HUES48 (cell line): ENCODE measurements around the gene TLCD4.
"Not testable (repeated sequence)": the region's sequence is repeated elsewhere in the genome, so short reads cannot be mapped to it uniquely, and the experiment has no call there.

Source experiments
- H3K27ac ChIP-seq: one replicate; pipeline ENCODE4 v1.7.0; 2013; ENCODE audit warnings: low read depth, low read length, inconsistent platforms
- H3K27me3 ChIP-seq: 2 replicates; pipeline ENCODE4 v1.6.1; 2013; ENCODE audit warnings: mild to moderate bottlenecking, low read length; ENCODE audit not compliant: control insufficient read depth, insufficient read depth
- H3K36me3 ChIP-seq: 2 replicates; pipeline ENCODE4 v1.6.1; 2013; ENCODE audit warnings: low read length; ENCODE audit not compliant: control insufficient read depth, insufficient read depth
- H3K4me1 ChIP-seq: 2 replicates; pipeline ENCODE4 v1.6.1; 2013; ENCODE audit warnings: mild to moderate bottlenecking, low read length; ENCODE audit not compliant: control insufficient read depth, insufficient read depth
- H3K4me3 ChIP-seq: 2 replicates; pipeline ENCODE4 v1.5.1; 2013; ENCODE audit warnings: mild to moderate bottlenecking, low read depth, low read length
- H3K9ac ChIP-seq: 2 replicates; pipeline ENCODE4 v1.6.1; 2013; ENCODE audit warnings: mild to moderate bottlenecking, low read depth, low read length, moderate library complexity
- H3K9me3 ChIP-seq: 2 replicates; pipeline ENCODE4 v1.6.1; 2013; ENCODE audit warnings: low read length; ENCODE audit not compliant: control insufficient read depth, insufficient read depth

The TLCD4 gene

DNA sequence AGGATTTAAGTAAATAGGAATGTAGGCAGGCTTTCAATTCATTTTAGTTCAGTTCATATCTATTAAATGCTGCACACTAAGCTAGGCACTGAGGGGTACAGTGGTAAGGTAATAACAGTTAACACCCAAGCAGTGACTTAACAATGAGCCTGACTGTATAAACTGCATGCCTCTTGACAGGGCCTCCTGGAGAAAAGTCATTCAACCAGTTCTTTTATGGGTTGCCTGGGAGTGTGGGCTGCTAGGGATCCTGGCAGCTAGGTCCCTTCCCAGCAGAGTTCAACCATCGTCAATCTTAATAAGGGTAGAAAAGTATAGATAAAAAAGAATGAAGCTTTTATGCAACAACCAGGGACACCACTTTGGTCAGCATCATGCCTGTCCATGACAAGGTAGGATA is 36.3 kb upstream of the TLCD4 start:
- H3K27me3 ChIP-seq, result no peaks in the 10 kb centered on the region
- no peak overlapping the region for H3K27ac ChIP-seq
- H3K9me3 ChIP-seq, result no peaks in the 10 kb centered on the region
- no peaks in the 10 kb centered on the region for H3K36me3 ChIP-seq
- no peak overlapping the region for H3K9ac ChIP-seq
- peaks cover 21% of the 10 kb centered on the region for H3K4me1 ChIP-seq
- H3K4me3 ChIP-seq, result no peak overlapping the region

DNA sequence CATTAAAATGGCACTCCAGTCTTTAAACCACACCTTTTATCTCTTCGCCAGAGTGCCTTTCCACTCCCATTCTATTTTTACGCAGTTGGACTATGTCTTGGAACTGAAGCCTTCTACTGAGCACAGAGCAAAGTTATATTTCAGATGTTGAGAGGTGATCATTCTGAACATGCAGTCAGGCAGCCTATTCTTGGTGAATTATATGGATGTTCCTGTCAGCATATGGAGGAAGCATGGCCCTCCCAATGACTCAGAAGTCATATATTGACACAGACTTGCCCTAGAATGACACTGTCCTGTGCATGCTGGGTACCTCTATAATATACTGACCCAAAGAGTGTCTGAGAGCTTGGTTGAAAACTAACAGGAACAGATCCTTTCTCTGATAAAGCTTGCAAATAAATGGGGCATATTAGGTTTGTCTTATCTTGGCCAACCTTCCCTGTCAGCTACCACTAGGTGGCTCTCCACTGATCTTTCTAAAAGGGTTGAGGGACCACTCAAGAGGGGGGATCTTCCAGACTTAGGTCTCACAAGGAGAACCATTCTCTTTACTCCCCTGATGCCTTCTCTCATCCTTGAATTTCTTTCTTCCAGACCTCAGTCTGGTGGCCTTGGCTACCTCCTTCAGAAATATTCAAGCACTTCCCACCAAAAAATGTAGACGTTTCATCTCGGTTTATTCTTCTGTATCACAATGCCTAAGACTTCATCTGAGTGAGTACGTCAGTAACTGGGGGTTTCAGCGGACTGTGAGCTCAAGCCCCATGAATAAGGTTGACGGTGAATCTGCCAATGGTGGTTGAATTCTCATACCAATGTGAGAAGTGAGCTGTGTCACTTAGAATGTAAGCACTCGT is 32.6 kb upstream of the TLCD4 start:
- no peak overlapping the region for H3K4me3 ChIP-seq
- H3K9ac ChIP-seq, result no peak overlapping the region
- no peak overlapping the region for H3K27ac ChIP-seq
- H3K9me3 ChIP-seq, result no peaks in the 10 kb centered on the region
- no peaks in the 10 kb centered on the region for H3K27me3 ChIP-seq
- peaks cover 31% of the 10 kb centered on the region for H3K4me1 ChIP-seq
- no peaks in the 10 kb centered on the region for H3K36me3 ChIP-seq

DNA sequence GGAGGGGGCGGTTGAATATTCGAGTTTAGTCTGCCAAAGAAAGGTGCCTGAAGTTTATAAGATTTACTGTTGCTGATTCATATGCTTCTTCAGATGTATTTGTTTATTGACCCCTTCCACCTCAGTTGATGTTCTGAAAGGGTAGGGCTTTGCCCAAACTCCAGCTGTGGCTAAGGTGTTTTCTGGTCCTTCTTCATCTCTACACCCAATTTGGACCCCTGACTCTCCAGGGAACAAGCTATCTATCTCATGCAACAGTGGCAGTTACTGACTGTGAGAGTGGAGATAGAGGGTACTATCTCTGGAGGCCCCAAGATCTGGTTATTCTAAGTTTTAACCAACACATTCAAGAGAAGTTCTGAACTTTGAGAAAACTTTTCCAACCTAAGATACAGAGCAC is 31.8 kb upstream of the TLCD4 start:
- H3K4me1 ChIP-seq, result peaks cover 31% of the 10 kb centered on the region
- no peak overlapping the region for H3K4me3 ChIP-seq
- no peak overlapping the region for H3K9ac ChIP-seq
- H3K27me3 ChIP-seq, result no peaks in the 10 kb centered on the region
- no peak overlapping the region for H3K27ac ChIP-seq
- no peaks in the 10 kb centered on the region for H3K9me3 ChIP-seq
- no peaks in the 10 kb centered on the region for H3K36me3 ChIP-seq

DNA sequence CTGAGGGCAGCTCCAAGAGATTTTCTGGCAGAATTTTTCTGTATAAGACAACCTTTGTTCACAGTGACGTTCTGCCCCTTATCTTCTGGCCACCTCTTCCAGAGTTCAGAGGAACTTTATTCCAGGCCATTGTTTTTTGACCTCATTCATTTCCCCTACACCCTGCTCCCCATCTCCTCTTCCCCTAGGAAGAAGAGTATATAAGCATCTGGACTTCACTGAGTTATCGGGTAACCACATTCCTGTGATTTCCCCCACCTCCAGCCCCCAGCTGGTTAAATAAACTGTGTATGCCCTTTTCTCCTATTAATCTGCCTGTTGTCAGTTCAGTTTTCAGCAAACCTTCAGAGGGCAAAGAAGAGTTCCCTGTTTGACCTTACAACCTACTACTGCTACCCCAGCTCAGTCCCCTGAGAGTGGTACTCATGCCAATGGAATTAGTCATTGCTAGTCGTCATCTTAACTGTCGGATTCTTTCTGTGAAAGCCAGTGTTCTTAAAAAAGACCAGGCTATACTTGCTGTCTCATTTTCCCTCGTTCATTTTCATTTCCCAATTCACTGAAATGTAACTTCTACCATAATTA is 30.1 kb upstream of the TLCD4 start:
- peak overlapping the region; percentile 56 for H3K27ac ChIP-seq
- no peak overlapping the region for H3K9ac ChIP-seq
- peaks cover 24% of the 10 kb centered on the region for H3K4me1 ChIP-seq
- H3K36me3 ChIP-seq, result no peaks in the 10 kb centered on the region
- H3K27me3 ChIP-seq, result no peaks in the 10 kb centered on the region
- H3K9me3 ChIP-seq, result no peaks in the 10 kb centered on the region
- no peak overlapping the region for H3K4me3 ChIP-seq

DNA sequence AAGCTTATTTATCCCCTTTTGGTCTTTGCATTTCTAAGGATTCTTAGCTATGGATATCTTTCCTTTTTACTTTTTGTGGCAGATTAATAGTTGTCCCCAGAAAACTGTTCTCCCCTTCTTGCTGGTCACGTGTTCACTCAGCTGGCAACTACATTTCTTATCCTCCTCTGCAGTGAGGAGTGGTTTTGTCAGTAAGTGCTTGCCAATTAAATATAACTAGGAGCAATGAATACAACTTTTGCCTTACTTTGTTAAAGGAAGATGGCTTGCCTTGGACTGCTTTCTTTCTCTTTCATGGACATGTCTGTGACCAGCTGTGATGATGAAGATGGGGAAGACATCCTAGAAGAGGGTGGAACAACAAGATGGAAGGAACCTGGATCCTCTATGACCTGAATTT is 28.9 kb upstream of the TLCD4 start:
- H3K9me3 ChIP-seq, result no peaks in the 10 kb centered on the region
- no peak overlapping the region for H3K27ac ChIP-seq
- H3K27me3 ChIP-seq, result no peaks in the 10 kb centered on the region
- H3K4me3 ChIP-seq, result no peak overlapping the region
- H3K36me3 ChIP-seq, result no peaks in the 10 kb centered on the region
- peaks cover 22% of the 10 kb centered on the region for H3K4me1 ChIP-seq
- no peak overlapping the region for H3K9ac ChIP-seq

DNA sequence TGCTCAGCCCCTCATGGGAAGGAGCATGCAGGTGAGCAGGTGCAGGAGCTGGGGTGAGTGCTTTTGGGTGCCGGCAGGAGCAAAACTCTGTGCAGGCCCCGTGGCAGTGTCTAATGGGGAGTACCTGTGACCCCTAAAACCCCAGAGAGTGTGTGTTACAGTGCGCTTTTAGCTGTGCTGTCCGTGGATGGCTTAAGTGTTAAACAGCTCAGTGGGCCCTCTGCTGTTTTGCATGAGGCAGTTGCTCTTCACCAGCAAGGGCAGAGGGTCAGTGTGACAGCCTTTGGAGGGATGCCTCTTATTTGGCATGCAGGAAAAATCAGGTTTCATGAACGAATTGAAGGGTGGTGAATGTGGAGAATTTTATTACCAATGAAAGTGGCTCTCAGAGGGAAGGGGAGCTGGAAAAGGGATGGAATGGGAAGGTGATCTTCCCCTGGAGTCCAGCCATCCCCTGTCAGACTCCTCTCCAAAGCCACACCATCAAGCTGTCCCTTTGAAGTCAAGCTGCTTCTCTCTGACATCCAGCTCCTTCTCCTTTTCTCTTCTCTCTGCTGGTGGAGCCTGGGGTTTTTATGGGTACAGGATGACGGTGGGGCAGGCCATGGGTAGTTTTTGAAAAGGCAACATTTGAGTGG is 27.4 kb upstream of the TLCD4 start:
- Histone ChIP-seq H3K4me3 (no peak overlapping the region), H3K9me3 (no peaks in the 10 kb centered on the region), H3K9ac (no peak overlapping the region), H3K27me3 (no peaks in the 10 kb centered on the region), H3K27ac (no peak overlapping the region), H3K36me3 (no peaks in the 10 kb centered on the region), H3K4me1 (peaks cover 18% of the 10 kb centered on the region)

DNA sequence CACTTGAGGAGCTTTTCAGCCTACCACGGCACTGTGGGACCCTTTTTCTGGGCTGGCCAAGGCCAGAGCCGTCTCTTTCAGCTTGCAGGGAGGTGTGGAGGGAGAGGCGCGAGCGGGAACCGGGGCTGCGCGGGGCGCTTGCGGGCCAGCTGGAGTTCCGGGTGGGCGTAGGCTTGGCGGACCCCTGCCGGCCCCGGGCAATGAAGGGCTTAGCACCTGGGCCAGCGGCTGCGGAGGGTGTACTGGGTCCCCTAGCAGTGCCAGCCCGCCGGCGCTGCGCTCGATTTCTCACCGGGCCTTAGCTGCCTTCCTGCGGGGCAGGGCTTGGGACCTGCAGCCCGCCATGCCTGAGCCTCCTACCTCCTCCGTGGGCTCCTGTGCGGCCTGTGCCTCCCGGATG is 25.9 kb upstream of the TLCD4 start:
- not testable (repeated sequence) for H3K4me1 ChIP-seq, H3K36me3 ChIP-seq, H3K27ac ChIP-seq, H3K9ac ChIP-seq, H3K4me3 ChIP-seq, H3K27me3 ChIP-seq, H3K9me3 ChIP-seq

DNA sequence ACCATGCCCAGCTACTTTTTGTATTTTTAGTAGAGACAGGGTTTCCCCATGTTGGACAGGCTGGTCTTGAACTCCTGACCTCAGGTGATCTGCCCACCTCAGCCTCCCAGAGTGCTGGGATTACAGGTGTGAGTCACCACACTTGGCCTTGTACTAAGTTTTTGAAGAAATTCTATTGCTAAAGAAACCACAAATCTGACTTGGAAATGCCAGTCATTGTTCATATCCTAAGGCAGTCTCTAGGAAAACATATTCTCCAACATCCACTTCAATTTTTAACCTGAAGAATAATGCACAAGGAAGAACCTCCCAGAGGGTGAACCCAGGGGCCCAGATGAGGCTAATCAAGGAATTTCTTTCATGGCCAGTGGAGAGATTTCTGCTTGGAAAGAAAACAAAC is 24.3 kb upstream of the TLCD4 start:
- not testable (repeated sequence) for H3K27ac ChIP-seq, H3K36me3 ChIP-seq, H3K4me1 ChIP-seq, H3K4me3 ChIP-seq, H3K9ac ChIP-seq, H3K9me3 ChIP-seq, H3K27me3 ChIP-seq

DNA sequence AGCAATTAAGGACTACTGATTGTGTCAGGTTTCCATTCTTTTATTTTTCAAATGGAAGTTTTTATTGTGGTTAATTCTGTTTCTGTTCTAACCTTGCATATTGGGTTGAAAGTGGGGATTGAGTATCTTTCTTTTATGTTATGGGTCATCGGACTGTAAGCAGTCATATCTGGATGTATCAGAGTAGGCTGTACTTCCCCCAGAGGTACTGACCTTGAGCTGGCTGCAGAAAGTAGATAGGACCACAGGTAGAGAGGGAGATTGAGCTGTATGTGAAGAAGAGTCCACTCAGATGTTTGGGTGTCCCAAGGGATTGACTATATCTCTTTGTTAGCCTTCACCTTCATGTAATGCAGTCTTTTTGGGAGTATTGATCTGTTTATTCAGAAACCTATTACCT is 23.9 kb upstream of the TLCD4 start:
- no peak overlapping the region for H3K9ac ChIP-seq
- no peaks in the 10 kb centered on the region for H3K27me3 ChIP-seq
- H3K36me3 ChIP-seq, result no peaks in the 10 kb centered on the region
- no peaks in the 10 kb centered on the region for H3K9me3 ChIP-seq
- H3K4me1 ChIP-seq, result no peaks in the 10 kb centered on the region
- no peak overlapping the region for H3K27ac ChIP-seq
- H3K4me3 ChIP-seq, result no peak overlapping the region

DNA sequence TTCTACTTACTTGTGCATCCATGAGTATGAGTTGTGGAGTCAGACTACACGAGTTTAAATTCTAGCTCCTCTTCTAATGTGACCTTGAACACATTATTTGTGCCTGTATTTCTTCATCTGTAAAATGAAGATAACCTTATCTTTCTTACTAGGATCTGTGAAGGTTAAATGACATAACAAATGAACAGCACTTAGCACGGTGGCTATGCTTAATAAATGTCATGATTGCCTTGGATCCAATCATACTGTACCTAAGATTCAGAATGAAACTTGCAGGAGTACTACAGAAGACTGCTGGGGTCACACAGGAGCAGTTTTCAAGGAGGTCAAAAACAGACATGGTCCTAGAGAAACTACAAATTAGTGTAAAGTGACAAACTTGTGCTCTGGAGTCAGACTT is 22.2 kb upstream of the TLCD4 start:
- H3K4me1 ChIP-seq, result no peaks in the 10 kb centered on the region
- H3K36me3 ChIP-seq, result no peaks in the 10 kb centered on the region

DNA sequence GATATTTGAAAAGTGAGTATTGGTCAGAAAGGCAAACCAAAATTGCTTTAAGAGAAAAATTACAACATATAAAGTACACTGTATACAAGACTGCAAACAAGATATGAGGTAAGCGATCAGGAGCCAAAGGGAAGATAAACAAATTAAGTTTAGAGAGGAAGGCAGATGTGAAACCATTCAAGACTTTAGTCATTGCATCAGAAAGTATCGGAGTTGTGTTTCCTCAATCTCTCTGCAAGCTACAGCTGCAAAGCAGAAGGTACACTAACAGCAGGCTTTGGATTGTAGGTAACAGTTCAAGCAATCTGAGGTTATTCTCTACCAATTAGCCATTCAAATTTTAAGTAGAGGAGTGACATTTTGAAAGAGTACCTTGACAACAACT is 21.3 kb upstream of the TLCD4 start:
- Histone ChIP-seq H3K9me3 (no peaks in the 10 kb centered on the region), H3K27me3 (no peaks in the 10 kb centered on the region), H3K4me1 (no peaks in the 10 kb centered on the region), H3K36me3 (no peaks in the 10 kb centered on the region), H3K27ac (no peak overlapping the region), H3K9ac (no peak overlapping the region), H3K4me3 (no peak overlapping the region)

More for the DNA sequence above, 22.2 kb upstream of the TLCD4 start:
- H3K4me3 ChIP-seq, result no peak overlapping the region
- no peaks in the 10 kb centered on the region for H3K9me3 ChIP-seq
- H3K27ac ChIP-seq, result no peak overlapping the region
- H3K9ac ChIP-seq, result no peak overlapping the region
- H3K27me3 ChIP-seq, result no peaks in the 10 kb centered on the region
